DMS 273 (cell line): Measurements from ENCODE around the gene KDM6A.
"Not testable (repeated sequence)": the region's sequence is repeated elsewhere in the genome, so short reads cannot be mapped to it uniquely, and the experiment has no call there.

Experiments
- DNase-seq: peaks from one replicate; lab custom pipeline; 2025; ENCODE audit not compliant: unreplicated experiment; lab: John Stamatoyannopoulos, UW

KDM6A gene

GRCh38 chrX:45070116-45071007, 197.4 kb downstream of the KDM6A start:
- DNase-seq, result peak; percentile 69

GRCh38 chrX:45073011-45073410, 200.0 kb downstream of the KDM6A start:
- DNase-seq, result not testable (repeated sequence)

- no peak for DNase-seq
These were observed 204.9 kb downstream of the KDM6A start for GRCh38 chrX:45077748-45078424.

- no peak for DNase-seq
These were observed 210.3 kb downstream of the KDM6A start for GRCh38 chrX:45083314-45083713.

- DNase-seq, result no peak
These were observed 237.5 kb downstream of the KDM6A start for GRCh38 chrX:45110494-45110893.

- no peak for DNase-seq
These were observed 253.2 kb downstream of the KDM6A start for GRCh38 chrX:45126158-45126557.

GRCh38 chrX:45128896-45129454, 256.0 kb downstream of the KDM6A start:
- no peak for DNase-seq

GRCh38 chrX:45133465-45133864, 260.5 kb downstream of the KDM6A start:
- no peak for DNase-seq

GRCh38 chrX:45134315-45134731, 261.3 kb downstream of the KDM6A start:
- DNase-seq, result no peak

- DNase-seq, result no peak
These were observed 261.8 kb downstream of the KDM6A start for GRCh38 chrX:45134775-45135174.

- DNase-seq, result not testable (repeated sequence)
These were observed 262.5 kb downstream of the KDM6A start for GRCh38 chrX:45135391-45136075.

- DNase-seq, result no peak
These were observed 264.5 kb downstream of the KDM6A start for GRCh38 chrX:45137531-45137930.

- no peak for DNase-seq
These were observed 265.5 kb downstream of the KDM6A start for GRCh38 chrX:45138525-45138924.

- DNase-seq, result no peak
These were observed 267.8 kb downstream of the KDM6A start for GRCh38 chrX:45140812-45141211.

GRCh38 chrX:45142185-45142584, 269.2 kb downstream of the KDM6A start:
- no peak for DNase-seq

- DNase-seq, result no peak
These were observed 270.5 kb downstream of the KDM6A start for GRCh38 chrX:45143455-45143854.

GRCh38 chrX:45145492-45146215, 272.7 kb downstream of the KDM6A start:
- DNase-seq, result no peak

GRCh38 chrX:45150821-45151220, 277.8 kb downstream of the KDM6A start:
- no peak for DNase-seq

- no peak for DNase-seq
These were observed 281.0 kb downstream of the KDM6A start for GRCh38 chrX:45154033-45154360.

- DNase-seq, result no peak
These were observed 281.5 kb downstream of the KDM6A start for GRCh38 chrX:45154462-45154861.

- no peak for DNase-seq
These were observed 284.7 kb downstream of the KDM6A start for GRCh38 chrX:45157647-45158046.
